NCI-H1105 (cell line): ENCODE data around the gene MMD.
"Not testable (repeated sequence)": the region's sequence is repeated elsewhere in the genome, so short reads cannot be mapped to it uniquely, and the experiment has no call there.

Source experiments
- DNase-seq: peaks from one replicate; lab custom pipeline; 2025; lab: John Stamatoyannopoulos, UW

The MMD gene

DNA sequence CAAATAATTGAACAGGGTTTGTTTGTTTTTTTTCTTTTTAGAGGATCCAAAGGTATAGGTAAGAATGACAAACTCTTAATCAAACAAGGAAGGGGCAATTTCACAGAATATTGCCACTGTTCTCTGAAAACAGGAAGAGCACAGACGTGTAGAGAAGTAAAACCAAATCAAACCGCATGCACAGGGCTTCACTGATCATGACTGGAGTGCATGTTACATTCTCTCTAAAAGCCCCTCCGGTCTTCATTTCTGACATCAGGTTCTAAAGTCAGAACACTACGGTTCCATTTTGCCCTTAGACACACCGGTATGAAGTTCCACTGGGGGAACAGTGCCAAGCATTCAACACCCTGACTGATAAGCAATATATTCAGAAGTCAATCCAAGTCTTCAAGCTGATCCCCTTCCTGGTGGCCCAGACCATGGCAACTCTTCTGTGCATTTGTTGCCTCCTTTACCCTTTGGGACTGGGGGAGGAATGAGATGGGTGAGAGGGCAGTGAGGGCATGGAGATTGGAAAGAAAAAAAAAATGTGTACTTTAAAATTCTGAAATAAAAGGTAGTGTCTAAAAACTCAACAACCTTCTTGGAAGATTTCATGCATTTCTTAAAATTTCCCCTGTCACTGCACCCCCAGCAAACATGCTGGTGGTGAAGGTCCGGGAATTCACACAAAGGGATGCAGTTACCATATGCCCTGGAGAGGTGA is 1.4 kb downstream of the MMD start:
- no peak for DNase-seq

DNA sequence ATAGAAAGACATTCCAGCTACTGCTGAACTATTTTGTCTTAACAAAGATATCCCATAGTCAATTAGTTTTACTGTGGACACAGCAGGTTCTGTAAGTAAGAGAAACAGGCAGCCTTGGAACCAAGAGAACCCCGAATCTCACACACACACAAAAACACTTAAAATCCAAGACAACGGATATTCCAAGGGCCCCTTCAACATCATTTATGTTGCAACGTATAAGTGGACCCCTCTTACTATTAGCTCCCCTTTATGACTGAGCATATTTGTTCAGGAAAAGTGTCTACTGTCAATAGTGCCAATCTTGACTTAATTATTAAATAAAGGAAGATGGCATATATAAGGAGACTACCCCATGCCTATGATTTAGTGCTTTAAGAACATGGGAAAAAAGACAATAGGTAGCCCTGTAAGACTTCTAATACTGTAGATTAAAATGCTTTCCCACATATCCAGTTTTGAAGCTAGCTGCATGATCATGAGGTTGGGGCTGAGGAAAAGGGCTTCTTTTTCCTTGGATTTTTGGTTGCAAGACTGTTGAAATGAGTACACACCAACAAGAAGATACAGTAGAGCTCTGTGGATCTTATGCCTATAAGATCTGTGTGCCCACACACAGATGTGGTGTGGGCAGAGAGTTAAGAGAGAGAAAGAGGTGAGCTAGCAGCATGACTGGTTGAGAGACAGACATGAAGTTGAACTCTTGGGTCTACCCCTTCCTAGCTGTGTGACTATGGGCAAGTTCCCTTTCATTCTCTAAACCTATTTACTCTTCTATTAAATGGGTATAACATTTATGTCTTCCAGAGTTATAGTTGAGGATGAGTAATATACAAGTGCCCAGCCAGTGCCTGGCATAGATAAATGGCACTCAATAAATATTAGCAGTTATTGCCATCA is 3.0 kb downstream of the MMD start:
- no peak for DNase-seq

DNA sequence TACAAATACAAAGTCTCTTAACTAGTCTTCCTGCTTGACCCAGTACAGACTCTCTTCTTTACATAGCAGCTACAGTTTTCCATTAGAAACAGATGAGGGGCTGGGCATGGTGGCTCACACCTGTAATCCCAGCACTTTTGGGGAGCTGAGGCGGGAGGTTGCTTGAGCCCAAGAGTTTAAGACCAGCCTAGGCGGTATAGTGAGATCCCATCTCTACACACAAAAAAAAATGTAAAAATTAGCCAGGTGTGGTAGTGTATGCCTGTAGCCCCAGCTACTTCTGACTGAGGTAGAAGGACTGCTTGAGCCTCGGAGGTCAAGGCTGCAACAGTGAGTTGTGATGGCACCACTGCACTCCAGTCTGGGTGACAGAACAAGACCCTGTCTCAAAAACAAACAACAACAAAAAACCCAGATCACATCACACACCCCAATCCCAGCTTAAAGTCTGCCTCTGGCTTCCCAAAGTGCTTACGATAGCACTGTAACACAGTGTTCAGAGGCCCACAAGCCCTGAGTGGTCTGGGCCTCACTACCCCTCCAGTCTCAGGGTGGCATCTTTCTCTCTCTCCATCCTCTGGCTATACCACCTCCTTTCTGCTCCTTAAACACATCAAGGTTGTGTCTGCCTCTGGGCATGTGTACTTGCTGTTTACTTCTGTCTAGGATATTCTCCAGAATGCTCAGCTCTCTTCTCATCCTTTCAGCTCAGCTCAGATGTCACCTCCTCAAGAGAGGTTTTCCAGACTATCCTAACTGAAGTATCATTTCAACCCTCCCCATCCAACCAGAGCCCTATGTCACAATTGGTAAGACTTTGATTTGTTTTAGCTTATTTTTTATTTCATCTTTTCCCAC is 4.0 kb downstream of the MMD start:
- DNase-seq: no peak

DNA sequence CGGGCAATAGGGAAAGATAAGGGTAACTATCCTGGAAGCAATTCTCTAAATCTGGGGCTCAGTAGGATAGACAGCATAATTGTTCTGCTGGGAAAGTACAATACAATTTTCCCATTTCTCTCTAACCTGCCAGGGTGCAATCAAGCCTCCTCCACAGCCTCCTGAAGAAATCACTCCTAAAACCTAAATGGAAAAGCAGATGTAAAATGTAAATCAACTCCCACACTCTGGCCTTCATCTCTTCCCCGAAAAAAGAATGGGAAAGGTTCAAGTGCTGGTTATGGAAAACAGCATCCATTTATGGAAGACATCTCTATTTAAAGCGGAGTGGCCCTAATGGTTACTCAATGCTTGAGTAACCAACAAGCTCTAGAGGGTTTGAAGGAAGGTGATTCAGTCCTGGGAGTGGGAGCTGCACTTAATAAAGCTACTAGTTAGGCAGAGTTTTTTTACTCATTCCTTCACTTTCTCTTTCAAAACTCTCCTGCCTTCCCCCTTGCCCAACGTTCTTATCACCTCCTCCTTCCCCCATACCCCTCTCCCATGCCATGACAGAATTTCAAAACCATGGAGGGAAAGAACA is 5.1 kb downstream of the MMD start:
- DNase-seq: no peak

- no peak for DNase-seq
Measured at GRCh38 chr17:55416000-55416399, 5.6 kb downstream of the MMD start.

DNA sequence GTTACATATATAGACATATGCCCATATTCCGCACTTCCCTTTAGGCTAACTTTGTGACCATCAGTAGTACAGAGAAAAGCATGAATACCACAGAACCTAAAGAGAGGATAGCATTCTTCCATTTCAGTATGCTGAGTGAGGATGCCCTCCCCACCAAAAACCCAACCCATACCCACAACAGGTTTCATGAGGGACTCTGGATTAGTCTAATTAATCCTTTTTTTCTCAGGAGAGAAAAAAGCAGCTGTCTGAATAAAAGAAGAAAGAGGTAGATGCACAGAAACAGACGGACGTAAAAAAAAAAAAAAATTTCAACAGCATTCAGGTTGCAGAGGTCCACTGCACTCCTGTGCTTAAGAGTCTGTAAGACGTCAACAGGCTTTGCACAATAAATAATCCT is 6.7 kb downstream of the MMD start:
- no peak for DNase-seq

DNA sequence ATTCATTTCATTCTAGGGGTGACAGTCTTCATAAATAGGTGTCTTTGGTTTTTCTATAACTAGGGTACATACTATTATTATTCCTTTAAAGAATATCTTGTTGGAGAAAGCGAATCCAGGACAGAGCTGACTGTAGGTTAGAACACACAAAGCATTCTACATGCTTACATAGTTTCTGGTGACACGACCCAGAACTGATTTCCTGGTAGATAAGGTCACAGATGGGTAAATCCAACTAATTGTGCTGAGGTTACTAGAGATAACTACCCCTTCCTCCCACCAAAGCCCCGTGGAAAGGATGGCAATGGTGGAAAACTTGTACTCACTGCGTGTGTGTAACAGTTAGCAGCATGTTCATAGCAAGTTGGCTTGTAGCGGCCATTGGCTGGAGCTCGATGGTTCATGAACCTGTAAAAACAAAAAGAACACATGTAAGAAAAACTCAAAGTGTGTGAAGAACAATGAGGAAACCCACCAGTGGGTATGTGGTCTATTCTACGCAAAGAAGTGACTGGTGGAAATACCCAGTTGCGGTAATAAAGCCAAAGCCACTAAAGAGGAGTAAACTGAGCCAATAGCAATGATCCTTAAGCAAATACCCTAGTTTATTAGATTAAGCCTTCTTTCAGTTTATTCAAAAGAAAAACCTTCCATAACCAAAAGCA is 7.7 kb downstream of the MMD start:
- no peak for DNase-seq

DNA sequence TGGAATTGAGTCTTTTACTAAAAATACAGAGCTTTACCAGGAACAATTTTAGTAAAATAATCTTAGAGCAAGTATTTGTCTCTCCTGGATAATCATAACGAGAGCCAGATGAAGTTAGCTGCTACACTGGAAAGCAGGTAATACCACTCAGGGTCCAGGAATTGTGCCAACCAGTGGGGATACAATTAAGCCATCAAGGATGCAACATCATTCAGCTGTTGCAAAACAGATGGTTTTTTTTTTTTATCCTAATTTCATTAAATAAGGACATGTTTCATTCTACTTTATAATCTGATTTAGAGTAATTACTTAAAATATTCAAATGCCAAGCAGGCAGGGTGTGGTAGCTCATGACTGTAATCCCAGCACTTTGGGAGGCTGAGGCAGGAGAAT is 10.2 kb downstream of the MMD start:
- no peak for DNase-seq

- DNase-seq: no peak
Measured at GRCh38 chr17:55410722-55411462, 10.7 kb downstream of the MMD start.

- DNase-seq: no peak
Measured at GRCh38 chr17:55409030-55409800, 12.4 kb downstream of the MMD start.

DNA sequence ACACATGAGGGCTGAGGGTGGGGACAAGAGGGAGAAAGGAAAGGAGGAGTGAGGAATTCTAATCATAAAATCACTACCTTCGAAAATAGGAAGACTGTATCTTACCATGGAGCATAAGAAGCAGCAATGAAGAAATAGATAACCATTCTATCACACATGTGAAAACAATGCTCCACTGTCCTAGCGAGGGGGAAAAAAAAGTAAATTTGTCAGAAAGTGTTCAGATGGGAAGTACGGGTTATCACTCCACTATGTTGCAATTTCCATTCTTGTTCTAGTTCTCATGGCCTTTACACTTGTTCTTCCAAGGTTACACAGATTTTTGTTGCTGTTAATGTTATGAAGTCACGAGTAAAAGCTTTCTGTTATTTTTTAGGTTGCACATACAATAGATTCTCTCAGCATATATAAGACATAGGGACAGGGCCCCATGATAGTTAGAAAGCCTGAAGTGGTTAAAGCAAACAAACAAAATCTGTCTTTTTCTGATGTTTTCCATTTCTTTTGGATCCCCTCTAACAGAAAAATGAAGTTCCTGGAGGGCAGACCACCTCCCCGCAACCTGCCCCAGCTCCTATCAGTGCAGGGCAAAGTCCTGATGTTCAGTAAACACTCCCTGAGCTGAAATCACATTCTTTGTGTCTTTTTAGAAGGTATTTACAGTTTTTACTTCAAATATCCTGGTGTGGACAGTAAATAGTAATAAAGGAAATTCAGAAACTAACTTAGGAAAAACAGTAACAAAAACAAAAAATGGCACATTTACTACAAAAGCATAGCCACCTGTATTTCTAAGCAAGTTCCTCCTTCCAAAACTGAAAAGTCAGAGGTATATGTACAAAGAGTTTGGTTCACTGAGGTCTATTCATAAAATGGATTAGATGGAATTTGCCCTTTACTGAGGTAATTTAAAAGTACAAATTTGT is 13.7 kb downstream of the MMD start:
- no peak for DNase-seq

- no peak for DNase-seq
Measured at GRCh38 chr17:55405600-55405999, 16.0 kb downstream of the MMD start.

DNA sequence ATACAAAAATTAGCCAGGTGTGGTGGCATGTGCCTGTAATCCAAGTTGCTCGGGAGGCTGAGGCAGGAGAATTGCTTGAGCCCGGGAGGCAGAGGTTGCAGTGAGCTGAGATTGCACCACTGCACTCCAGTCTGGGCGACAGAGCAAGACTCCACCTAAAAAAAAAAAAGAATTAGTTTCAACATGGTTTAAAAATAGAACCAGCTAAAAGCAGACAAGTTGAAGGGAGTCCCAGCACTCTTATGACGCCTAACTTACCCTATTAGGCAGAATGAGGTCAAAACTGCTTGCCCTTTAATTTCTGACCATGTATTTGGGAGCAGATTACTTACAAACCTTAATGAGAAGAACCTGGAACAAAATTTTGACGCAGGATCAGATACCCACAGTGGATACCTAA is 17.4 kb downstream of the MMD start:
- not testable (repeated sequence) for DNase-seq

DNA sequence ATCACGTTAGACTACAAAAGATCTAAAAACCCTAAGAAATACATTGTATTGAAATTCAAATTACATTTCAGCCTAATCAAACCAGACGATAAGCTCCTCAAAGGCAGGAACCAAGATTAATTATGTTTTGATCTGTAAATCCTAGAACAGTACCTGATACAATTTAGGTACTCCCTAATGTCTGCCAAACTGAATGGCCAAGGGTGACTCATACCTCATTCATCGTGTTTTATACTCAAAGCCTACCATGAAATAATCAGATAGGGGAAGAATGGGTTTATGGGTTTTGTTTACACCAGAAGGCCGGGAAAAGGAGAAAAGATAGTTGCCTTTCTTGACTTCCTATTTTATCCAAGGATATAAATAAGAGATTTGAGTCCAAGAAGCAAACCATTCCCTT is 19.3 kb downstream of the MMD start:
- DNase-seq: no peak

DNA sequence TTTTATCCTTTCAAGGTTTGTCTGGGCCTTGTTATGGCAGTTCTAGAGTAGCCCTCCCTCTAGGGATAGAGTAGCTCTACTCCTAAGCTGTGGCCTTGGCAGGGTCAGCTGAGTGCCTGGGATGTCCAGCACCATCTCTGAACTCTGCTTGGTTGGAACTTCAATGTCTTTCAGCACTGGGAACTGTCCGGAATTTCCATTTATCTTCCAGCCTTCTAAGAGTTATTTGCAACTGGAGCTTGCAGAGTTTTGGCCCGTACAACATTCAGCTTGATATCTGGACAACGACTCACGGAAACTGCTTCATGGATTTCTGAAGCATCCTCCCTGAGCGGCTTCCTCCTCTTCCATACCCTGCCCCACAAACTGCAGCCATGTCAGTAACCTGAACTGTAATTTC is 22.9 kb downstream of the MMD start:
- no peak for DNase-seq

- DNase-seq: no peak
Measured at GRCh38 chr17:55395803-55396505, 25.7 kb downstream of the MMD start.

DNA sequence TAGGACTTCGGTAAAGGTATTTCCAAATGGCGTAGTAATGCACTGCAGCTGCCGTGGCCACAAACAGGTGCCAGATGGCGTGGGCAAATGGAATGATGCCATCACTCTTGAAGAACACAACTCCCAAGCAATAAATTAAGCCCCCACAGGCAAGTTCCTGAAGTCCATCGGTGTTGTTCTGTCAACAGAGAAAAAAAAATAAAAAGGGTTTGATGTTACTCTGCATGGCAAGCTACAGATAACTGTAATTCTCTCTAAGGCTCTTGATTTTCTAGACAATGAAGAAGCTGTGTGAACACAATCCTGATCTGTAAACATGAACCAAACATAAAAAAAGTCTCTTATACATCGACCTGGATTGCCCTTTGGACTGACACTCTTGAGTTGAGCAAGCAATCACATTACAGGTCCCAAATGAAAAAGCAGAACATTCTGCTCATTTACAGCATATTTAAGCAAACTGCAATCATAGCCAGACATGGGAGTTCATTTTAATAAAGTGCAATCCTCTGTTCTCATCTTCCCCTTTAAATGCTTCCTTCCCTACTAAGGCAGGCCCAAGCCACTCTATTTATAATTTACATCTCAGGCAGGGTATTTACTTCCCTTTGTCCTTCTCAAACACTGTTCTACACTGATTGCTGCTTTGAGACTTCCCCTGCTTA is 27.1 kb downstream of the MMD start:
- no peak for DNase-seq
